SH-SY5Y (cell line): ENCODE results near the gene NCAM1.

Experiments used
- GATA2 ChIP-seq: IDR thresholded peaks from 2 replicates; pipeline ENCODE4 v1.6.1; 2011; ENCODE audit warnings: mild to moderate bottlenecking, low read depth, low read length
- GATA3 ChIP-seq: IDR thresholded peaks from 2 replicates; pipeline ENCODE4 v1.6.1; 2011; ENCODE audit warnings: low read depth, mild to moderate bottlenecking, low read length, moderate library complexity

DNA sequence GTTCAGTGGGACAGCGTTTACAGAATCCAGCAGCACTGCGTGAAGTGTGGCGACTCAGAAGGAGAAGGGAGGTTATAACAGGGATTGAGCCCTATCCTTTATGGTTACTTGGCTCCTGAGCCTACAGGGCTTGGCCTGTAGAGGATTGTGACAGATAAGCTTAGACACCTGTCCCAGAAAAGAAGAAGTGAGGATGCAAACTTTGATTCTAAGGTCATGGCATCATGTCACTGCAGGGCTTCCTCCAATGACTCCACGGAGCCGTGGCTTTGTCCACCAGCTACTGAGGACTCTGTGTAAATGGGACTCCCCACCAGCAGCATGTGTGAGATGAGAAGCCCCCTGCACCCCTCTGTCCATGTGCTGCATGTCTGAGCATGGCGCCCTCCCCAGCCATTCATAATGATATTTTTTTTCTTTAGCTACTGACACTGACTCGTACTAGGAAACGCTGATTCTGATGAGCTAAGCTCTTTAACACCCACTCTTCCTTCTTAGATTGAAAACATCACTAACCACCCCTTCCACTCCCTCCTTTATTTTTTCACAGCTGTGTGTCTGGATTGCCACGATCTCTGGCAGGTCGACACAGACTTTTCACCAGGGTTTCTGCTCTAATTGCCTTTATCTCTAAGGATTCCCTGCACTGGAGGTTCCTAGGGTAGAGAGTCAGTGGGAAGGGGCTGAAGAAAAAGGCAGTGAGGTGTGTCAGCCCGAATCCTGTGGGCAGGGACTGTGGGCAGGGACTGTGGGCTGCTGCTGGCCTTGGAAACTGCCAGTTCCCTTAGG is 287.7 kb downstream of the NCAM1 start:
- TF ChIP-seq GATA3 = no peak
- TF ChIP-seq GATA2 = no peak
